Suprapubic skin (tissue), 4 donors: ENCODE data around the gene LTA4H. TPM values are rescaled to one million over a fixed set of nuclear protein-coding genes. Genes with fewer than 3 reads are reported as not detected.

Source experiments
- DNase-seq, 2 donors: peaks; one replicate each; pipeline ENCODE4 v3.0.0-alpha.2; 2019; ENCODE audit warnings: low spot score in 2 of 2
- H3K27ac ChIP-seq: fragments of 200-600 bp; sonication (generic); one replicate; pipeline ENCODE4 v1.5.1; 2019
- H3K27me3 ChIP-seq: fragments of 200-600 bp; sonication (generic); one replicate; pipeline ENCODE4 v1.5.1; 2019
- H3K36me3 ChIP-seq: fragments of 200-600 bp; sonication (generic); one replicate; pipeline ENCODE4 v1.5.1; 2019
- H3K4me1 ChIP-seq: fragments of 200-600 bp; sonication (generic); one replicate; pipeline ENCODE4 v1.5.1; 2019
- H3K4me3 ChIP-seq: fragments of 200-600 bp; sonication (generic); one replicate; pipeline ENCODE4 v1.5.1; 2019; ENCODE audit warnings: mild to moderate bottlenecking
- H3K9me3 ChIP-seq: fragments of 200-600 bp; sonication (generic); one replicate; pipeline ENCODE4 v1.5.1; 2019
- EP300 ChIP-seq: sonication (generic); formaldehyde crosslinking; IDR thresholded peaks from one replicate; pipeline ENCODE4 v1.6.1; 2017; ENCODE audit warnings: antibody characterized with exemption
- POLR2A ChIP-seq, 2 donors: fragments of 450-650 bp; IDR thresholded peaks; one replicate each; pipeline ENCODE4 v1.6.1; 2017; ENCODE audit warnings: antibody characterized with exemption in 2 of 2, mild to moderate bottlenecking in 2 of 2, moderate library complexity in 2 of 2
- POLR2AphosphoS5 ChIP-seq, 3 donors: sonication (generic); formaldehyde crosslinking; IDR thresholded peaks; one replicate each; pipeline ENCODE4 v1.6.1; 2017; ENCODE audit warnings: antibody characterized with exemption in 3 of 3
- WGBS: methylation state at CpG from one replicate; pipeline ENCODE4 v1.1.5; 2018; 5-methylcytosine and 5-hydroxymethylcytosine counted together
- total RNA-seq, 4 donors: library from RNA; depleted of rRNA; stranded (reverse); fragments of >200 nt; gene quantifications; one replicate each; pipeline ENCODE4 v1.1.0, GENCODE V29; 2016
- TF ChIP-seq, protein P1 (sequence below), 2 donors: fragments of 200-600 bp in 1 of 2; fragments of 450-650 bp in 1 of 2; sonication (generic) in 1 of 2; IDR thresholded peaks; one replicate each; pipeline ENCODE4 v1.5.1; 2016 to 2019; ENCODE audit warnings: antibody characterized with exemption in 2 of 2, mild to moderate bottlenecking in 1 of 2, moderate library complexity in 1 of 2

Gene LTA4H
- 10 to 100 TPM; 61.8 to 89.7 (median 80.1) TPM for total RNA-seq

DNA sequence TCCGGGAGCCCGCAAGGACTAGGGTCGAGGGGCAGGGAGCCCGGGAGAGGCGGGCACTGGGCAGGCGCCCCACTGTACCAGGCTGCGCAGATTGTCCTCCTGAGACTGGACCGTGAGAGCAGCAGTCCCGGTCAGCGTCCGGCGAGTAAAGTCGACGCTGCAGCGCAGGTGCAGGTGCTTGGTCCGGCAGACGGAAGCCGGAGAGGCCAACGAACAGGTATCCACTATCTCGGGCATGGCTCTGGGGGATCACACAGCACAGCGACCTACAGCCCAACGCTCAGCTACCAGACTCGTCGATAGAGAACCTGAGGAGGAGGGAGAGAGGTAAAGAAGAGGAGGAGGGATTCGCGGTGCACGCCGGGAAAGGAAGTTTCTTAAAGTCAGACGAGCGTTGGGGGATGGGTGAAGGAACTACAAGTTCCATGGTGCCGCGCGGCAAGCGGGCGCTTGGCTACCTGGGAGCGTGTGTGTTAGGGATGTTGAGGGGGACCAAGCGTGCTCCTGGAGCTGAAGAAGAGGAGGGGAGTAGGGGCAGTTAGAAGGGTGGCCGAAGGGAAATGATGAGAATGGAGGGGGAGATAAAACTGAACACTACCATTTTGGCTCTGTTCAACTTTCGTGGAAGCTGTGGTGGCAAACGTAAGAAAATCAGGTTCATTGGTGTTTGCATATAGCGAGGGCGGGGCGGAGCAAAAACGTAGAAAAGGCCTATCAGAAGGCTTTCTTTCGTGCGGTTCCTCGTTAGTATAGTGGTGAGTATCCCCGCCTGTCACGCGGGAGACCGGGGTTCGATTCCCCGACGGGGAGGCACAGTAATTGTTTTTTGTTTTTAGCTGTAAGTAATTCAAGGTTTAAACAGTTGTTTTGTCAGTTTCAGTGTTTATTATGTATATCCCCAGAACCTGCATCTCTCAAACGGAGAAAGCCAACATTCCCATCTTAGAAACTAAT is at the start of gene LTA4H:
TSS of gene LTA4H (minus strand) at position 305 of the 954 bp plus-strand sequence. CDS start at position 237, 68 bp downstream.
- under 1% methylated on average over 50 of the region's 55 CpGs for WGBS

DNA sequence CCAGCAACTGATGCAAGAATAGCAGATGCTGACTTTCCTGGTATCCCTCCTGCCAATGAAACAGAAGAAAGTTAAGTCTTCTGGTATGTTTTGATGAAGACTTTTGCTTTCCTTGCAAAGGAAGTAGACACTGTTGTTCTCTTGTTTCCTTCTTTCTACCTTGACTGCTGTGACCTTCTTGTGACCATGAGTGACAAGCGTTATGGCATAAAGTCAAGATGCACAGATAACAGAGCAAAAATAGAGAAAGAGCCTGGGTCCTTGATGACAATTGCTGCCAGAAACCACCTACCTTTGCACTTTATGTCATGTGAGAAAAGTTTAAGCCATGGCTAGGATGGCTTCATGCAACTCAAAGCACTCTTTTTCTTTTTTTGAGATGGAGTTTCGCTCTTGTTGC is 49.2 kb upstream of the LTA4H start:
- H3K4me3 ChIP-seq = no peak overlapping the region
- no peak for TF ChIP-seq EP300
- TF ChIP-seq, protein P1, sequence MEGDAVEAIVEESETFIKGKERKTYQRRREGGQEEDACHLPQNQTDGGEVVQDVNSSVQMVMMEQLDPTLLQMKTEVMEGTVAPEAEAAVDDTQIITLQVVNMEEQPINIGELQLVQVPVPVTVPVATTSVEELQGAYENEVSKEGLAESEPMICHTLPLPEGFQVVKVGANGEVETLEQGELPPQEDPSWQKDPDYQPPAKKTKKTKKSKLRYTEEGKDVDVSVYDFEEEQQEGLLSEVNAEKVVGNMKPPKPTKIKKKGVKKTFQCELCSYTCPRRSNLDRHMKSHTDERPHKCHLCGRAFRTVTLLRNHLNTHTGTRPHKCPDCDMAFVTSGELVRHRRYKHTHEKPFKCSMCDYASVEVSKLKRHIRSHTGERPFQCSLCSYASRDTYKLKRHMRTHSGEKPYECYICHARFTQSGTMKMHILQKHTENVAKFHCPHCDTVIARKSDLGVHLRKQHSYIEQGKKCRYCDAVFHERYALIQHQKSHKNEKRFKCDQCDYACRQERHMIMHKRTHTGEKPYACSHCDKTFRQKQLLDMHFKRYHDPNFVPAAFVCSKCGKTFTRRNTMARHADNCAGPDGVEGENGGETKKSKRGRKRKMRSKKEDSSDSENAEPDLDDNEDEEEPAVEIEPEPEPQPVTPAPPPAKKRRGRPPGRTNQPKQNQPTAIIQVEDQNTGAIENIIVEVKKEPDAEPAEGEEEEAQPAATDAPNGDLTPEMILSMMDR (IDR thresholded peaks at IDR 0.05) = no peak
- TF ChIP-seq POLR2AphosphoS5 (IDR thresholded peaks at IDR 0.05) = no peak
- TF ChIP-seq POLR2A (IDR thresholded peaks at IDR 0.05) = no peak
- H3K9me3 ChIP-seq = no peaks in the 10 kb centered on the region
- no peak overlapping the region for H3K27ac ChIP-seq
- WGBS = 100% methylated on average over 2 of the region's 2 CpGs
- no peaks in the 10 kb centered on the region for H3K4me1 ChIP-seq
- H3K36me3 ChIP-seq = no peaks in the 10 kb centered on the region
- no peak for DNase-seq
- no peaks in the 10 kb centered on the region for H3K27me3 ChIP-seq

More for the DNA sequence above, at the start of gene LTA4H:
- peak; percentile 8 to 97 (median 16) for TF ChIP-seq POLR2AphosphoS5 (IDR thresholded peaks at IDR 0.05)
- TF ChIP-seq, protein P1 (IDR thresholded peaks at IDR 0.05) = no peak
- Histone ChIP-seq H3K4me1 (peaks cover 25% of the 10 kb centered on the region), H3K27me3 (no peaks in the 10 kb centered on the region), H3K4me3 (peak within 1 kb of the TSS; percentile 94), H3K9me3 (no peaks in the 10 kb centered on the region), H3K27ac (peak within 1 kb of the TSS; percentile 78), H3K36me3 (no peaks in the 10 kb centered on the region)
- DNase-seq = peak; percentile 98

DNA sequence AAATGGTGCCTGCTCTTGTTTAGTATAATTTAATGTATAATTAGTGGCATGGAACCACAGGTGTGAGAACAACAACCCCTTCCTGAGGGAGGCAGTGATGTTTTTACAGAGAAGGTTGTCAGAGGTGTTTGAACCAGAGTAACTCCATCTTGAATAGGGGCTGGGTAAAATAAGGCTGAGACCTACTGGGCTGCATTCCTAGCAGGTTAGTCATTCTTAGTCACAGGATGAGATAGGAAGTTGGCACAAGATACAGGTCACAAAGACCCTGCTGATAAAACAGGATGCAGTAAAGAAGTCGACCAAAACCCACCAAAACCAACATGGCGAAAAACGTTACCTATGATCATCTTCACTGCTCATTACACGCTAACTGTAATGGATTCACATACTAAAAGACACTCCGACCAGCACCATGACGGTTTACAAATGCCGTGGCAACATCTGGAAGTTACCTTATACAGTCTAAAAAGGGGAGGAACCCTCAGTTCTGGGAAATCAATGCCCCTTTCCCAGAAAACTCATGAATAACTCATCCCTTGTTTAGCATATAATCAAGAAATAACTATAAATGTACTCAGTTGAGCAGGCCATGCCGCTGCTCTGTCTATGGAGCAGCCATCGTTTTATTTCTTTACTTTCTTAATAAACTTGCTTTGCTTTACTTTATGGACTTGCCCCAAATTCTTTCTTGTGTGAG is 47.8 kb upstream of the LTA4H start:
- Histone ChIP-seq H3K27ac (no peak overlapping the region), H3K36me3 (no peaks in the 10 kb centered on the region), H3K27me3 (no peaks in the 10 kb centered on the region), H3K4me1 (peaks cover 4% of the 10 kb centered on the region), H3K4me3 (no peak overlapping the region), H3K9me3 (no peaks in the 10 kb centered on the region)
- TF ChIP-seq POLR2AphosphoS5 (IDR thresholded peaks at IDR 0.05) = no peak
- no peak for TF ChIP-seq EP300
- no peak for TF ChIP-seq POLR2A (IDR thresholded peaks at IDR 0.05)
- TF ChIP-seq, protein P1 (IDR thresholded peaks at IDR 0.05) = no peak
- WGBS = 91% methylated on average over 9 of the region's 9 CpGs
- no peak for DNase-seq

DNA sequence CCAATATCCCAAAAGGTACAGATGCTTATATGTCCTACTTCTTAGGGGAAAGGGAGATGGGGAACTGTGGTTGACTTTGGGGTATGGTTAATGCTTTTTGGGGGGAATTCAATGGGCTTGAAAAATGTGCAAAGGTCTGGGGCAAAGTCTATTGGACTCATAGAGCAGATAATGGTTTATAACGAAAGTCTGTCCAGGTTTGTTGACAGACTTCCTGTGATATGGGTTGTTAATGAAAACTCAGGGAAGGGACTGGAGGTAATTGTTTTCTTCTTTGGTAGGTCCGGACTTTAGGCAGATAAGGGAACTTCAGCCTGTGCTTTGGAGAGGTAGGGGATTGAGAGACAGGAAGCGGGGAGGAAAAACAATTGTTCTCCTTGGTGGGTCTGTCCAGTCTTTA is 46.2 kb upstream of the LTA4H start:
- H3K4me1 ChIP-seq = peaks cover 4% of the 10 kb centered on the region
- WGBS = 90% methylated on average over 3 of the region's 3 CpGs
- H3K27me3 ChIP-seq = no peaks in the 10 kb centered on the region
- no peak overlapping the region for H3K4me3 ChIP-seq
- TF ChIP-seq, protein P1 (IDR thresholded peaks at IDR 0.05) = no peak
- TF ChIP-seq POLR2AphosphoS5 (IDR thresholded peaks at IDR 0.05) (no peak), EP300 (no peak)
- H3K9me3 ChIP-seq = no peaks in the 10 kb centered on the region
- H3K27ac ChIP-seq = no peak overlapping the region
- DNase-seq = no peak
- no peaks in the 10 kb centered on the region for H3K36me3 ChIP-seq
